Ovary (tissue), 10 donors: ENCODE results near the gene DUT. TPM values are rescaled to one million over a fixed set of nuclear protein-coding genes. Genes with fewer than 3 reads are reported as not detected.

Experiments
- DNase-seq, 5 donors: peaks; one replicate each; pipeline ENCODE4 v3.0.0-alpha.2; 2019 to 2020
- H3K27ac ChIP-seq, 2 donors: fragments of 200-600 bp; one replicate each; pipeline versions ENCODE4 v1.5.1 to v1.8.0; 2019 to 2022
- H3K27me3 ChIP-seq: fragments of 200-600 bp; one replicate; pipeline ENCODE4 v1.8.0; 2022
- H3K36me3 ChIP-seq: fragments of 200-600 bp; sonication (generic); one replicate; pipeline ENCODE4 v1.5.1; 2019
- H3K4me1 ChIP-seq: one replicate; pipeline ENCODE4 v1.8.1; 2013; ENCODE audit warnings: mild to moderate bottlenecking, moderate library complexity; ENCODE audit not compliant: insufficient read depth
- H3K4me3 ChIP-seq: fragments of 200-600 bp; sonication (generic); one replicate; pipeline ENCODE4 v1.5.1; 2017
- H3K9me3 ChIP-seq, 2 donors: fragments of 200-600 bp in 1 of 2; sonication (generic) in 1 of 2; one replicate each; pipeline versions ENCODE4 v1.5.1 to v1.8.1; 2013 to 2019; ENCODE audit warnings: mild to moderate bottlenecking in 1 of 2, moderate library complexity in 1 of 2
- CTCF ChIP-seq, 3 donors: fragments of 450-650 bp in 2 of 3; fragments of 200-600 bp in 1 of 3; IDR thresholded peaks; one replicate each; pipeline versions ENCODE4 v1.5.1 to v1.8.0; 2016 to 2022; ENCODE audit warnings: antibody characterized with exemption in 3 of 3, mild to moderate bottlenecking in 1 of 3
- EP300 ChIP-seq: sonication (generic); formaldehyde crosslinking; IDR thresholded peaks from one replicate; pipeline ENCODE4 v1.6.1; 2017; ENCODE audit warnings: antibody characterized with exemption
- POLR2A ChIP-seq: fragments of 450-650 bp; IDR thresholded peaks from one replicate; pipeline ENCODE4 v1.6.1; 2017; ENCODE audit warnings: antibody characterized with exemption, mild to moderate bottlenecking, moderate library complexity
- WGBS, 3 donors: extraction: QIAGEN DNeasy Blood & Tissue Kit in 1 of 3; methylation state at CpG; one replicate each; pipeline versions ENCODE4 v1.1.5 to v1.1.7; 2013 to 2017; 5-methylcytosine and 5-hydroxymethylcytosine counted together
- intact Hi-C, 4 donors: fragments of 100-400 bp; cut with DNase I; formaldehyde crosslinking; loops; one replicate each; pipeline versions ENCODE4 v1.11.0 to v1.15.1; 2022 to 2023
- long read RNA-seq, 3 donors: library from polyadenylated mRNA in 2 of 3; unstranded in 2 of 3; transcript quantifications; one replicate each; pipeline ENCODE4 v2.0.0 and lab custom pipeline, GENCODE V29; 2021 to 2026
- polyA plus RNA-seq, 2 donors: library from polyadenylated mRNA; stranded (reverse); fragments of 200-250 nt in 1 of 2; fragments of 350-450 nt in 1 of 2; fragmentation: Illumina TruSeq in 1 of 2; extraction: RNeasy Lipid Tissue Mini Kit (QIAGEN cat#74804) in 1 of 2; gene quantifications; one replicate each; pipeline ENCODE4 v1.2.3, GENCODE V29; 2013 to 2014
- total RNA-seq, 7 donors: library from RNA; depleted of rRNA in 2 of 7; stranded (reverse); fragments of >200 nt in 2 of 7; fragmentation: NEBNext Ultra II Directional in 3 of 7; extraction: Animal tissue kit (Norgen Biotek cat#: 25700) in 3 of 7; gene quantifications; one replicate each; pipeline versions ENCODE4 v1.1.0 to v1.2.4, GENCODE V29; 2016 to 2023
- donor health status: DM: no; HTN: no; CAD: no; lungs with moderate emphysema.
- donor health status: DM: no; HTN: no; CAD: no.
- donor health status: Bipolar disorder and iron deficiency.
- donor health status: DM: yes; HTN: yes; CAD: no.
- donor health status: DM: no; HTN: no; CAD: no.
- donor health status: DM: yes; HTN: yes; CAD: no.

Gene DUT
- 100 to 1,000 TPM in 3 of 7 donors, 10 to 100 TPM in 4; 72.6 to 131 (median 95.0) TPM for total RNA-seq
- 10 to 100 TPM; 63.1 to 84.1 TPM for polyA plus RNA-seq
- long read RNA-seq, donor 1, transcript DUT-205 (7 exons, 769 nt): minor isoform, 21 of 152 reads
- long read RNA-seq, donor 1, transcript DUT-202 (6 exons, 1,935 nt): minor isoform, 11 of 152 reads
- long read RNA-seq, donor 1, transcript DUT-201 (7 exons, 2,147 nt): major isoform, 107 of 152 reads
- long read RNA-seq, donor 1, partial matches to known transcripts: 1 of 152 reads
- long read RNA-seq, donor 1, other reads (novel, unspliced or antisense): 8 of 152 reads
- long read RNA-seq, donor 2, transcript DUT-202 (6 exons, 1,935 nt): major isoform, 83 of 148 reads
- long read RNA-seq, donor 2, transcript DUT-205 (7 exons, 769 nt): minor isoform, 18 of 148 reads
- long read RNA-seq, donor 2, transcript DUT-201 (7 exons, 2,147 nt): minor isoform, 38 of 148 reads
- long read RNA-seq, donor 2, partial matches to known transcripts: 0 of 148 reads
- long read RNA-seq, donor 2, other reads (novel, unspliced or antisense): 0 of 148 reads
- long read RNA-seq, donor 3, transcript DUT-205 (7 exons, 769 nt): minor isoform, 14 of 150 reads
- long read RNA-seq, donor 3, transcript DUT-201 (7 exons, 2,147 nt): major isoform, 84 of 150 reads
- long read RNA-seq, donor 3, transcript DUT-202 (6 exons, 1,935 nt): minor isoform, 43 of 150 reads
- long read RNA-seq, donor 3, partial matches to known transcripts: 0 of 150 reads
- long read RNA-seq, donor 3, other reads (novel, unspliced or antisense): 3 of 150 reads

GRCh38 chr15:48330855-48331795 lies at the start of gene DUT:
Gene DUT, plus strand, starts transcription at chr15:48331429. Its CDS starts 87 bp downstream, at chr15:48331516.
- WGBS, 3 donors: 0 to 1% (median 0%) methylated on average over 72 to 88 of the region's 89 CpGs
- DNase-seq: peak; percentile 81 to 91 (median 87)
- Histone ChIP-seq H3K27me3 (no peaks in the 10 kb centered on the region), H3K36me3 (no peaks in the 10 kb centered on the region), H3K9me3 (no peaks in the 10 kb centered on the region), H3K27ac (peak within 1 kb of the TSS; percentile 94 to 96), H3K4me1 (peaks cover 4% of the 10 kb centered on the region), H3K4me3 (peak within 1 kb of the TSS; percentile 80)
- intact Hi-C loops: no loop called here
- no peak for TF ChIP-seq EP300
- TF ChIP-seq POLR2A: peak; percentile 82
- TF ChIP-seq CTCF (IDR thresholded peaks at IDR 0.05): peak in 1 of 3 donors; percentile 12

GRCh38 chr15:48281674-48282073 lies 49.6 kb upstream of the DUT start:
- Histone ChIP-seq H3K27me3 (no peaks in the 10 kb centered on the region), H3K36me3 (no peaks in the 10 kb centered on the region), H3K9me3 (no peaks in the 10 kb centered on the region), H3K4me3 (no peak overlapping the region), H3K4me1 (peaks cover 3% of the 10 kb centered on the region), H3K27ac (no peak overlapping the region)
- 79 to 83% (median 79%) methylated on average over 4 of the region's 4 CpGs for WGBS, 3 donors
- no peak for DNase-seq
- TF ChIP-seq POLR2A: no peak
- no peak for TF ChIP-seq EP300
- no peak for TF ChIP-seq CTCF (IDR thresholded peaks at IDR 0.05)
- intact Hi-C loops: loop anchor here in 1 of 4 donors (10.0 kb wide), 1 partner anchor 287 kb away; no protein-coding TSS in a partner anchor

GRCh38 chr15:48282216-48282615 lies 49.0 kb upstream of the DUT start:
- intact Hi-C loops: loop anchor here in 1 of 4 donors (10.0 kb wide), 1 partner anchor 287 kb away; no protein-coding TSS in a partner anchor
- 42 to 54% (median 50%) methylated on average over 4 of the region's 4 CpGs for WGBS, 3 donors

More at GRCh38 chr15:48282216-48282615, 49.0 kb upstream of the DUT start:
- DNase-seq: peak in 1 of 5 donors; percentile 18
- H3K36me3 ChIP-seq: no peaks in the 10 kb centered on the region
- H3K27ac ChIP-seq: no peak overlapping the region
- H3K4me3 ChIP-seq: no peak overlapping the region
- no peaks in the 10 kb centered on the region for H3K27me3 ChIP-seq
- H3K4me1 ChIP-seq: peaks cover 3% of the 10 kb centered on the region
- TF ChIP-seq CTCF (IDR thresholded peaks at IDR 0.05) (no peak), POLR2A (no peak), EP300 (no peak)
- no peaks in the 10 kb centered on the region for H3K9me3 ChIP-seq
